ENCODE data around the gene BRD7.

The BRD7 gene

DNA sequence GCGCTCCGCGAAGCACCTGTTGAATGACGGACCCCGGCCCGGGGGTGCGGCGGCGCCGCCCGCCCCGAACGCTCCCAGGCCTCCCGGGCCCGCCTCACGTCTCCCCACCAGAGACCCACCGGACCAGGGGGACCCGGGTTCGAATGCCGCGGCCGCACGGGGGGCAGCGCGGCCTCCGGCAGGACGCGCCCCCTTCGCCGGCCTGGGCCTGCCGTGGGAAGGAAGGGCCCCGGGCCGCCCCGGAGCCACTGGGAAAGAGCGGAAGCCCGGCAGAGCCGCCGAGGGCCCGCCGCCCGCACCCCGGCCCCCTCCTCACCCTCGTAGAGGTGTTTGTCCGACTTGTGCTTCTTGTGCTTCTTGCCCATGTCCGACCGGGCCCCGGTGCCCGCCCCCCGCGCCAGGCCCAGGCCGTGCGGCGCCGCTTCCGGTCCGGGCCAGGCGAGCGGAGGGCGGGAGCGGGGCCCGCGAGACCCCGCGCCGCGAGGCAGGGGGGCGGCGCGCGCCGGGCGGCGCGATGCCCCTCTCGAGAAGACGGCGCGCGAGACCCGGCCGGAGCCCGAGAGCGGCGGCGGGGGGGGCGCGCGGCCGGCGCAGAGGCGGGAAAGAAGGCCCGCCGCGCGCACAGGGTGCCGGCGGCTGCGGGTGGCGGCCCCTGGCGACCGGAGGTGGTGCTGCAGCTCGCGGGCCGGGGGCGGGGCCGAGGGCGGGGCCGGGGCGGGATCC lies at the start of gene BRD7:
Gene BRD7, minus strand, starts transcription at position 579 of the 723 bp plus-strand sequence. Its CDS starts 214 bp downstream, at position 365.
- H3K36me3 ChIP-seq (ENCODE audit: control insufficient read depth, insufficient read depth, low read length, severe bottlenecking) = peaks cover 20% of the 10 kb centered on the region
- H3K4me1 ChIP-seq (ENCODE audit: control insufficient read depth, insufficient read depth, low read length) = peaks cover 26% of the 10 kb centered on the region
- no peaks in the 10 kb centered on the region for H3K27me3 ChIP-seq (replicated peaks; ENCODE audit: control insufficient read depth, insufficient read depth, low read length)
- peak; percentile 86 for DNase-seq (ENCODE audit: low read depth)
- H3K4me3 ChIP-seq (ENCODE audit: low read length) = peak within 1 kb of the TSS; percentile 88
- peaks cover 3% of the 10 kb centered on the region for H3K9me3 ChIP-seq (ENCODE audit: control insufficient read depth, low read length)
- H3K9ac ChIP-seq (ENCODE audit: low read length) = peak within 1 kb of the TSS; percentile 85

DNA sequence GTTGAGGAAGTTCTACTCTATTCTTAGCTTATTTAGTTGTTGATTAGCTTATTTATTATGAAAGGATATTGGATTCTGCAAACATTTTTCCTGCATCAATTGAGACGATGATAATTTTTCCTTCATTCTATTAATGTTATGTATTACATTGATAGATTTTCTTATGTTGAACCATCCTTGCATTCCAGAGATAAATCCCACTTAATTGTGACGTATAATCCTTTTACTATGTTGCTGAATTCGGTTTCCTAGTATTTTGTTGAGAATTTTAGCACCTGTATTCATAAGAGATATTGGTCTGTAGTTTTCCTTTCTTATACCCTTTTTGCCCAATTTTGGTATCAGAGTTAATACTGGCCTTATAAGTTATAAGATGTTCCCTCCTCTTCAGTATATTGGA lies 47.6 kb upstream of the BRD7 start:
- Histone ChIP-seq H3K9ac (ENCODE audit: low read length) (no peak overlapping the region), H3K4me3 (ENCODE audit: low read length) (peak overlapping the region; percentile 27), H3K27me3 (replicated peaks; ENCODE audit: control insufficient read depth, insufficient read depth, low read length) (no peaks in the 10 kb centered on the region), H3K9me3 (ENCODE audit: control insufficient read depth, low read length) (peaks cover 44% of the 10 kb centered on the region), H3K36me3 (ENCODE audit: control insufficient read depth, insufficient read depth, low read length, severe bottlenecking) (no peaks in the 10 kb centered on the region), H3K4me1 (ENCODE audit: control insufficient read depth, insufficient read depth, low read length) (no peaks in the 10 kb centered on the region)
- no peak for DNase-seq (ENCODE audit: low read depth)

DNA sequence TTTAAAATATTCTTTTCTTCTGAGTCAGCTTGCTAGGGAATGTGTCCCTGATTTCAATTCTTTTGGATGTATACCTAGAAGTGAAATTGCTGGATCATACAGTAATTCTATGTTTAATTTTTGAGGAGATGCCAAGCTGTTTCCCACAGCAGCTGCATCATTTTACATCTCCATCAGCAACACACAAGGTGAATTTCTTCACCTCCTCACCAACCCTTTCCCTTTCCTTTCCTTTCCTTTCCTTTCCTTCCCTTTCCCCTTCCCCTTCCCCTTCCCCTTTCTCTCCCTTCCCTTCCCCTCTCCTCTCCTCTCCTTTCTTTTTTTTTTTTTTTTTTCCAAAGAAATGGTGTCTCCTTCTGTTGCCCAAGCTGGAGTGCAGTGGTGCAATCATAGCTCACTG lies 45.4 kb upstream of the BRD7 start:
- Histone ChIP-seq H3K9me3 (ENCODE audit: control insufficient read depth, low read length) (peaks cover 40% of the 10 kb centered on the region), H3K36me3 (ENCODE audit: control insufficient read depth, insufficient read depth, low read length, severe bottlenecking) (no peaks in the 10 kb centered on the region), H3K9ac (ENCODE audit: low read length) (no peak overlapping the region), H3K4me3 (ENCODE audit: low read length) (no peak overlapping the region), H3K27me3 (replicated peaks; ENCODE audit: control insufficient read depth, insufficient read depth, low read length) (no peaks in the 10 kb centered on the region), H3K4me1 (ENCODE audit: control insufficient read depth, insufficient read depth, low read length) (no peaks in the 10 kb centered on the region)
- DNase-seq (ENCODE audit: low read depth) = no peak

- Histone ChIP-seq H3K4me1 (ENCODE audit: control insufficient read depth, insufficient read depth, low read length) (no peaks in the 10 kb centered on the region), H3K9ac (ENCODE audit: low read length) (no peak overlapping the region), H3K9me3 (ENCODE audit: control insufficient read depth, low read length) (peaks cover 14% of the 10 kb centered on the region), H3K36me3 (ENCODE audit: control insufficient read depth, insufficient read depth, low read length, severe bottlenecking) (no peaks in the 10 kb centered on the region), H3K4me3 (ENCODE audit: low read length) (no peak overlapping the region), H3K27me3 (replicated peaks; ENCODE audit: control insufficient read depth, insufficient read depth, low read length) (no peaks in the 10 kb centered on the region)
- no peak for DNase-seq (ENCODE audit: low read depth)
These were observed 42.2 kb upstream of the BRD7 start for GRCh38 chr16:50411034-50411433.

DNA sequence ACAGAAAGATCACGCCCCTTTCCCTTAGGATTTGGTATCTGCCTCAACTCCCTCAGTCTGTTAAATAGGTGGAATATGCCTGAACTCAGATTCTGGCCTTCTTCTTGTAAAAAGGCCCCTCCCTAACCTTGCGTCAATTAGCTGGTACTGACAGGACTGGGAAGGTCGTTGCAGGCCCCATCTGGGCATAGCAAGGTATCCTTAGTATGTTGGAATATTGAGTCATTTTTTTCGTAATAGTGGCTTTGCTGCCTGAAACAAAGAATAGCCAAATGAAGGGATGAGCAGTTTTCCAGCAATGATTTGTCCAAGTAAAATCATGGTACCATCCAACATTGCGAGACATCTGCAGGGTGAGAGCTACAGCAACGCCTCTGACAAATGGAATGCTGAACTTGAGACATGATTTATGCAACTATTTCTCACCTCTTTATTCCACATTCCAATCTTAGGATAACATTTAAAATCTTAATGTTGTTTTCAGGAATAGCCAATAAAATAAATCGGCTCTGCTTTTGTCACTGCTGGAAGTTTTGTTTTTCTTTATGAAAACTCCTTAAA lies 39.3 kb upstream of the BRD7 start:
- peaks cover 5% of the 10 kb centered on the region for H3K9me3 ChIP-seq (ENCODE audit: control insufficient read depth, low read length)
- H3K27me3 ChIP-seq (replicated peaks; ENCODE audit: control insufficient read depth, insufficient read depth, low read length) = no peaks in the 10 kb centered on the region
- no peaks in the 10 kb centered on the region for H3K4me1 ChIP-seq (ENCODE audit: control insufficient read depth, insufficient read depth, low read length)
- H3K4me3 ChIP-seq (ENCODE audit: low read length) = no peak overlapping the region
- no peak for DNase-seq (ENCODE audit: low read depth)
- H3K9ac ChIP-seq (ENCODE audit: low read length) = no peak overlapping the region
- no peaks in the 10 kb centered on the region for H3K36me3 ChIP-seq (ENCODE audit: control insufficient read depth, insufficient read depth, low read length, severe bottlenecking)

DNA sequence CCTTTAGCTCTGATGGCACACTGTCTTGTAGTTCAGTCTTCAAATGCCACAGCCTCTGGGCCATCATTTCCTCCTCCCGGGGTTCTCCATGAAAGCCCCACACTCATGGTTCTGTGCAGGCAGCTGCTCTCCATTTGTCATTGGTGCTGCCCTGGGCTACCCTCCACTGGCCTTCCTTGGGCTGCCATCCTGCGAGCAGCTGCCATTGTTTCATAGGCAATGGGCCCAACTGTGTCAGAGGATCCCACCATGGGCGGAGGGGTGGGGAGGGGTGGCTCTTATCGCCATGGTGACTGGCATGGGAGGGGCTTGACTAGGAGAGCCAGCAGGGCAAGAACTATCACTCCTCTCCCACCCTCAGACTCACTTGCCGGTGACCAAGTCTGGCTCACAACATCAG lies 38.6 kb upstream of the BRD7 start:
- no peaks in the 10 kb centered on the region for H3K4me1 ChIP-seq (ENCODE audit: control insufficient read depth, insufficient read depth, low read length)
- DNase-seq (ENCODE audit: low read depth) = no peak
- H3K4me3 ChIP-seq (ENCODE audit: low read length) = no peak overlapping the region
- H3K9ac ChIP-seq (ENCODE audit: low read length) = no peak overlapping the region
- H3K9me3 ChIP-seq (ENCODE audit: control insufficient read depth, low read length) = peaks cover 5% of the 10 kb centered on the region
- H3K36me3 ChIP-seq (ENCODE audit: control insufficient read depth, insufficient read depth, low read length, severe bottlenecking) = no peaks in the 10 kb centered on the region
- H3K27me3 ChIP-seq (replicated peaks; ENCODE audit: control insufficient read depth, insufficient read depth, low read length) = peaks cover 5% of the 10 kb centered on the region

GRCh38 chr16:50403491-50403890 lies 34.7 kb upstream of the BRD7 start:
- Histone ChIP-seq H3K9me3 (ENCODE audit: control insufficient read depth, low read length) (no peaks in the 10 kb centered on the region), H3K4me1 (ENCODE audit: control insufficient read depth, insufficient read depth, low read length) (no peaks in the 10 kb centered on the region), H3K9ac (ENCODE audit: low read length) (no peak overlapping the region), H3K4me3 (ENCODE audit: low read length) (no peak overlapping the region), H3K27me3 (replicated peaks; ENCODE audit: control insufficient read depth, insufficient read depth, low read length) (peaks cover 5% of the 10 kb centered on the region), H3K36me3 (ENCODE audit: control insufficient read depth, insufficient read depth, low read length, severe bottlenecking) (no peaks in the 10 kb centered on the region)
- DNase-seq (ENCODE audit: low read depth) = no peak

- Histone ChIP-seq H3K9me3 (ENCODE audit: control insufficient read depth, low read length) (no peaks in the 10 kb centered on the region), H3K27me3 (replicated peaks; ENCODE audit: control insufficient read depth, insufficient read depth, low read length) (peaks cover 5% of the 10 kb centered on the region), H3K9ac (ENCODE audit: low read length) (no peak overlapping the region), H3K4me1 (ENCODE audit: control insufficient read depth, insufficient read depth, low read length) (no peaks in the 10 kb centered on the region), H3K36me3 (ENCODE audit: control insufficient read depth, insufficient read depth, low read length, severe bottlenecking) (no peaks in the 10 kb centered on the region), H3K4me3 (ENCODE audit: low read length) (no peak overlapping the region)
- no peak for DNase-seq (ENCODE audit: low read depth)
These were observed 33.6 kb upstream of the BRD7 start for GRCh38 chr16:50402298-50402895.

DNA sequence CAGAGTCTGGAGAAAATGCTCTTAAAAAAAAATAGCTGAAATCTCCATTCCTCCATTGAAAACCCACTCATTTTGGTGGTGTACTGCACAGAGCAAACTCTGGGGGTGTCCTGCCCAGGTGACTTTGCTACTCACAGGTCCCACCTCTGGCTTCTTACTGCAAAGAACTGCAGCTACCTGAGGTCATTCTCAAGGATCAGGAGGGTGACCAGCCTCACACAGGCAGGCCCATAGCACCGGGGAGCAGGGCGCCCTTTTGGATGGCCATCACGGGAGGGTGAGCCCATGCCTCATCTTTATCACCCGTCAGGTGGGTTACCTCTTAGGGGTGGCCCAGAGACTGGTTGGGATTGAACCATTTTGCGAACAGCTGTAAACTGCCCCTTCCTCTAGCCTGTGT lies 32.6 kb upstream of the BRD7 start:
- Histone ChIP-seq H3K36me3 (ENCODE audit: control insufficient read depth, insufficient read depth, low read length, severe bottlenecking) (no peaks in the 10 kb centered on the region), H3K4me3 (ENCODE audit: low read length) (no peak overlapping the region), H3K27me3 (replicated peaks; ENCODE audit: control insufficient read depth, insufficient read depth, low read length) (peaks cover 5% of the 10 kb centered on the region), H3K9me3 (ENCODE audit: control insufficient read depth, low read length) (no peaks in the 10 kb centered on the region), H3K4me1 (ENCODE audit: control insufficient read depth, insufficient read depth, low read length) (no peaks in the 10 kb centered on the region), H3K9ac (ENCODE audit: low read length) (no peak overlapping the region)
- no peak for DNase-seq (ENCODE audit: low read depth)

DNA sequence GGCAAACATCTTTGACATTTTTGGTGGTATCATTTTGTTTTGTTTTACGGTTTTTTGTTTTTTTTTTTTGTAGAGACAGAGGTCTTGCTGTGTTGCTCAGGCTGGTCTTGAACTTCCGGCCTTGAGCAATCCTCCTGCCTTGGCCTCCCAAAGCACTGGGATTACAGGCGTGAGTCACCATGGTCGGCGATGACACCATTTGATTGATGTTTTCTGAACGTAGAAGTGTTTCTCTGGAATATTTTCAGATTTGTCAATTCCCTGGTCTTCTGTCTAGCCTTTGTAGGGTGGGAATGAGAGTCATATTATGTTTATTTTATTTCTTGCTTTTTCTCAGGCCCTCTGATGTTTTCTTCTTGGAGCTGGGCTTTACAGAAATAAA lies 32.2 kb upstream of the BRD7 start:
- Histone ChIP-seq H3K9ac (ENCODE audit: low read length) (no peak overlapping the region), H3K27me3 (replicated peaks; ENCODE audit: control insufficient read depth, insufficient read depth, low read length) (peaks cover 5% of the 10 kb centered on the region), H3K9me3 (ENCODE audit: control insufficient read depth, low read length) (no peaks in the 10 kb centered on the region), H3K4me3 (ENCODE audit: low read length) (no peak overlapping the region), H3K4me1 (ENCODE audit: control insufficient read depth, insufficient read depth, low read length) (no peaks in the 10 kb centered on the region), H3K36me3 (ENCODE audit: control insufficient read depth, insufficient read depth, low read length, severe bottlenecking) (no peaks in the 10 kb centered on the region)
- DNase-seq (ENCODE audit: low read depth) = no peak

DNA sequence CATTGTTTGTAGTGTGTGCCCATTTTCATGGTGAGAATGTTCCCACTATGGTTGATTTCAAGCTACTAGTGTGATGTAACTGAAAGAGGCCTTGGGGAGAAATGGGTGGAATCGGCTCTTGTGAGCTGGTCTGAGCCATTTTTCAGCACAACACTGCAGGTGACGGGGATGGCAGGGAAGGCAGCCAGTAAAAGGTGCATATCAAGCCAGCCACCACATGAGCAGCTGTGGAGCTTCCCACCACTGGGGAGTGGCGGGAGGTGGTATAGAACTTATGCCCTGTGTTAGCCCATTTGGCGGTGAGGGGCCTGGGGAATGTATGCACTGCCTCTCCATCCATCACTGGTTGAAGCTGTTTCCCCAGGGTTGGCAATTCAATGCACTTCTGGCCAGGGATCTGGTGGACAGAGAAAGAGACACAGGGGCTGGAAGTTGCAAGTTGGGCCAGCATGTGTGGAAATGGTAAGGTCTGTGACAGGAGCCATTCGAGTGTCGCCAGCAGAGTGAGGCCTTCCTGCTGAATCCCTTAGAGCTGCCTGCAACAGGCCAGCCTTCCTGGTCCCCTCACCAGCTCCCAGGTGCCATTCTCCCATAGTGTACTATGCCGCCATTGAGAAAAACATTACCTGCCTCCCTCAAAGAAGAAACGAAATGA lies 31.7 kb upstream of the BRD7 start:
- DNase-seq (ENCODE audit: low read depth) = no peak
- H3K4me3 ChIP-seq (ENCODE audit: low read length) = no peak overlapping the region
- no peaks in the 10 kb centered on the region for H3K9me3 ChIP-seq (ENCODE audit: control insufficient read depth, low read length)
- H3K4me1 ChIP-seq (ENCODE audit: control insufficient read depth, insufficient read depth, low read length) = no peaks in the 10 kb centered on the region
- H3K27me3 ChIP-seq (replicated peaks; ENCODE audit: control insufficient read depth, insufficient read depth, low read length) = peaks cover 5% of the 10 kb centered on the region
- H3K36me3 ChIP-seq (ENCODE audit: control insufficient read depth, insufficient read depth, low read length, severe bottlenecking) = no peaks in the 10 kb centered on the region
- no peak overlapping the region for H3K9ac ChIP-seq (ENCODE audit: low read length)

Data from adipocyte (in vitro differentiated cells).